Right atrium auricular region (tissue), 2 donors: ENCODE measurements around the gene IRF7. TPM values are rescaled to one million over a fixed set of nuclear protein-coding genes. Genes with fewer than 3 reads are reported as not detected.

Experiments
- DNase-seq: peaks from one replicate; pipeline ENCODE4 v3.0.0-alpha.2; 2019; ENCODE audit warnings: low spot score
- H3K27ac ChIP-seq, 2 donors: fragments of 200-600 bp; sonication (generic); 1 replicate in 1 of 2; 2 replicates in 1 of 2; pipeline ENCODE4 v1.5.1; 2016 to 2019
- H3K27me3 ChIP-seq, 2 donors: fragments of 200-600 bp; sonication (generic); one replicate each; pipeline versions ENCODE4 v1.5.1 to v1.6.0; 2017 to 2019
- H3K36me3 ChIP-seq: fragments of 200-600 bp; sonication (generic); one replicate; pipeline ENCODE4 v1.5.1; 2016
- H3K4me1 ChIP-seq, 2 donors: fragments of 200-600 bp; sonication (generic); one replicate each; pipeline versions ENCODE4 v1.5.1 to v1.6.0; 2017 to 2019
- H3K4me3 ChIP-seq, 2 donors: fragments of 200-600 bp; sonication (generic); 1 replicate in 1 of 2; 2 replicates in 1 of 2; pipeline ENCODE4 v1.5.1; 2017 to 2019; ENCODE audit warnings: mild to moderate bottlenecking in 1 of 2, moderate library complexity in 1 of 2
- H3K9me3 ChIP-seq, 2 donors: fragments of 200-600 bp; sonication (generic); one replicate each; pipeline ENCODE4 v1.5.1; 2019
- CTCF ChIP-seq, 2 donors: fragments of 200-600 bp; sonication (generic); IDR thresholded peaks; one replicate each; pipeline ENCODE4 v1.5.1; 2019; ENCODE audit warnings: antibody characterized with exemption in 2 of 2
- total RNA-seq, 2 donors: library from RNA; depleted of rRNA; stranded (reverse); fragments of >200 nt; gene quantifications; one replicate each; pipeline ENCODE4 v1.1.0, GENCODE V29; 2016

IRF7 gene
- total RNA-seq, 2 donors from 2014 or later = 9.6 to 14.9 TPM

- Histone ChIP-seq H3K36me3 (no peaks in the 10 kb centered on the region), H3K4me3 (no peak within 1 kb of the TSS), H3K4me1 (peaks cover 0 to 5% of the 10 kb centered on the region in 2 donors), H3K27me3 (peaks cover 0 to 3% of the 10 kb centered on the region in 2 donors), H3K9me3 (no peaks in the 10 kb centered on the region), H3K27ac (no peak within 1 kb of the TSS)
- DNase-seq = no peak
- TF ChIP-seq CTCF (IDR thresholded peaks at IDR 0.05) = no peak
These were observed 10.9 kb upstream of the IRF7 start, which contains the start of gene SCT for GRCh38 chr11:626475-627307. TSS of gene SCT (minus strand) at chr11:627181. CDS start at chr11:627143, 38 bp downstream.

GRCh38 chr11:625636-626268, 10.0 kb upstream of the IRF7 start:
- H3K27ac ChIP-seq = no peak overlapping the region
- peaks cover 0 to 3% of the 10 kb centered on the region in 2 donors for H3K27me3 ChIP-seq
- DNase-seq = no peak
- TF ChIP-seq CTCF (IDR thresholded peaks at IDR 0.05) = no peak
- H3K9me3 ChIP-seq = no peaks in the 10 kb centered on the region
- peaks cover 0 to 5% of the 10 kb centered on the region in 2 donors for H3K4me1 ChIP-seq
- H3K36me3 ChIP-seq = no peaks in the 10 kb centered on the region
- no peak overlapping the region for H3K4me3 ChIP-seq

- no peak for DNase-seq
- H3K27me3 ChIP-seq = peaks cover 0 to 3% of the 10 kb centered on the region in 2 donors
These were observed 9.2 kb upstream of the IRF7 start, which contains the start of gene CDHR5 for GRCh38 chr11:624705-625635. TSS of gene CDHR5 (minus strand) at chr11:624955. CDS start at chr11:624902, 53 bp downstream.

GRCh38 chr11:623999-624704, 8.4 kb upstream of the IRF7 start:
- TF ChIP-seq CTCF (IDR thresholded peaks at IDR 0.05) = no peak
- Histone ChIP-seq H3K27me3 (peaks cover 0 to 3% of the 10 kb centered on the region in 2 donors), H3K4me1 (peaks cover 0 to 5% of the 10 kb centered on the region in 2 donors)

More at GRCh38 chr11:624705-625635, 9.2 kb upstream of the IRF7 start, which contains the start of gene CDHR5:
- Histone ChIP-seq H3K9me3 (no peaks in the 10 kb centered on the region), H3K27ac (no peak within 1 kb of the TSS), H3K4me1 (peaks cover 0 to 5% of the 10 kb centered on the region in 2 donors), H3K4me3 (no peak within 1 kb of the TSS), H3K36me3 (no peaks in the 10 kb centered on the region)
- no peak for TF ChIP-seq CTCF (IDR thresholded peaks at IDR 0.05)

More at GRCh38 chr11:623999-624704, 8.4 kb upstream of the IRF7 start:
- Histone ChIP-seq H3K4me3 (no peak overlapping the region), H3K27ac (no peak overlapping the region), H3K36me3 (no peaks in the 10 kb centered on the region), H3K9me3 (no peaks in the 10 kb centered on the region)
- DNase-seq = no peak
